ENCODE results near the gene C13orf46.
"Not testable (repeated sequence)": the region's sequence is repeated elsewhere in the genome, so short reads cannot be mapped to it uniquely, and the experiment has no call there.

Gene C13orf46
- total RNA-seq, result 6.1 to 11.2 (median 9.2) reads per million in 3 donors

DNA sequence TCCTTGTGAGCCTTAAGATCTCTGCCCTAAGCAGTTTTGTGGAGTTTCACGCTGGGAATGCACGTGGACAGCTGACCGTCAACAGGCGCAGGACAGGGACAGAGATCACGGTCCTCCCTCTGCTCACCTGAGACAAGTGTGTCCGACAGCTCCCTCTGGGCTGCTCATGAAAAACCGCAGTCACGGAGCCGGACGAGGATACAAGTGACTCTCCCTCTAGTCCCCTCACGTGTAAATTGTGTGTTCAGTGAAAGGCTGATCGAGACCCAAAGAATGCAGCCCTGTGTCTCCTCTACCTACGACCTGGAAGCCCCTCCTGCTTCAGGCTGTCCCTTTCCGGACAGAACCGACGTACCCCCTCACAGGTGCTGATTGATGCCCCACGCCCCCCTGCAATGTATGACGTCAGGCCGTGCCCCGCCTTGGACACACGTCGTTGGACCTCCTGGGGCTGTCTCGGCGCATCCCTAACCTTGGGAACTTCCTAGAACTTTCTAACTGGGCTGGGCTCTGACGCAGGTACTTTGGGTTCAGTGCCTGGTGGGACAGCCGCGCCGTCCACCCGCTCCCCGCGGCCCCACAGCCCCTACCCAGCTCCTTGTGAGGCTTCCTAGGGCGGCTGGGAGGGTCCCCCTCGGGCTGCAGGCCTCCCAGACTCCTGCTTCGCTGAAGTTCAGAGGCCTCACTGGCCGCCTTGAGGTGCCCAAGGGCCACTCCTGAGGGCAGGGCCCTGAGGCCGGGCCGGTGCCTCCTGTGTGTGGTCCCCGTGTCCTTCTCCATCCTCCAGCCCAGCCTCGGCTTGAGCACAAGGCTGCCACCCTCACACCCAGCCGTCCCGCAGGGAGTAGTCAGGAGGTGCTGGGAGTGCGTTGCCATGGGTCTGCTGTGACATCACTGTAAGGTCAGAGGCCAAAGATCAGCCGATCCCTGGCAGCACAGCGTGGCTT, at the start of gene C13orf46:
TSS of gene C13orf46 (minus strand) at position 859 of the 947 bp plus-strand sequence. CDS start at position 780, 79 bp downstream.
- DNase-seq, result no peak
- Histone ChIP-seq H3K36me3 (ENCODE audit: control insufficient read depth, insufficient read depth, low read length) (peaks cover 76% of the 10 kb centered on the region), H3K9me3 (ENCODE audit: control insufficient read depth, low read length) (no peaks in the 10 kb centered on the region), H3K4me1 (ENCODE audit: control insufficient read depth, insufficient read depth, low read length, poor library complexity, severe bottlenecking) (no peaks in the 10 kb centered on the region), H3K4me3 (ENCODE audit: insufficient read depth, low read depth, low read length, poor library complexity, severe bottlenecking) (no peak within 1 kb of the TSS), H3K27ac (ENCODE audit: insufficient read depth, low read length, poor library complexity, severe bottlenecking) (no peak within 1 kb of the TSS), H3K27me3 (replicated peaks; ENCODE audit: control insufficient read depth, insufficient read depth, low read length, poor library complexity, severe bottlenecking) (no peaks in the 10 kb centered on the region)

DNA sequence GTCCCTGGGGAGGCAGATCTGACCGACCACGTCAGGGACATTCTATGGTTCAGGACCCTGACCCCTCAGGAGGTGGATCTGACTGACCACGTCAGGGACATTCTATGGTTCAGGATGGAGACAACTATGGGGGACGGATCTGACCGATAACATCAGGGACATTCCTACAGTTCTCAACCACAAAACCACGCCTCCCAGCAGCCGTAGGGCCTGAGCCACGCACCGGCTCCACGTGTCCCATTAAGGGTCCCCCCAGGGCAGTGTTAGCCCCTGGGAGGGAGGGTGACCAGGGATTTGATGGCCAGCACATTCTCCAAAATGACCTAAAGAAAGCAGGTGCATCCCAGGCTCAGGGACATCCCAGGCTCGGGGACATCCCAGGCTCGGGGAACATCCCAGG, 49.0 kb upstream of the C13orf46 start:
- Histone ChIP-seq H3K4me1 (ENCODE audit: control insufficient read depth, insufficient read depth, low read length, poor library complexity, severe bottlenecking) (no peaks in the 10 kb centered on the region), H3K36me3 (ENCODE audit: control insufficient read depth, insufficient read depth, low read length) (peaks cover 97% of the 10 kb centered on the region), H3K9me3 (ENCODE audit: control insufficient read depth, low read length) (no peaks in the 10 kb centered on the region), H3K27me3 (replicated peaks; ENCODE audit: control insufficient read depth, insufficient read depth, low read length, poor library complexity, severe bottlenecking) (no peaks in the 10 kb centered on the region), H3K27ac (ENCODE audit: insufficient read depth, low read length, poor library complexity, severe bottlenecking) (no peak overlapping the region), H3K4me3 (ENCODE audit: insufficient read depth, low read depth, low read length, poor library complexity, severe bottlenecking) (no peak overlapping the region)
- no peak for DNase-seq

DNA sequence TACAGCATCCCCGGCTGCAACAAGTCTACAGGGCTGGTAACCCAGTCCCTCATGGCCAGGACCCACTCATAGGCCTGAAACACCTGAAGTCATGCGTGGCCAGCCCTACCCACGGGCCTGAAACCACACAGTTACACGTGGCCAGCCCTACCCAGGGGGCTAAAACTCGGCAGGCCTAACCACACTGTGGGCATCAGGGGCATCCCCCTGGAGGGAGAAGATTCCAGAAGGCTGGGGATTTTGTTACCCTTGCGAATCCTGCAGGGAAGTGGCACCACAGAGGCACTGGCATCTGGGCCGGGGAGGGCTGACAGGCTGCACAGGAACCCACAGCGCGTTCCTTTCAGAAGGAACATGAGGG, 48.4 kb upstream of the C13orf46 start:
- Histone ChIP-seq H3K4me3 (ENCODE audit: insufficient read depth, low read depth, low read length, poor library complexity, severe bottlenecking) (no peak overlapping the region), H3K27ac (ENCODE audit: insufficient read depth, low read length, poor library complexity, severe bottlenecking) (no peak overlapping the region), H3K36me3 (ENCODE audit: control insufficient read depth, insufficient read depth, low read length) (peaks cover 97% of the 10 kb centered on the region), H3K27me3 (replicated peaks; ENCODE audit: control insufficient read depth, insufficient read depth, low read length, poor library complexity, severe bottlenecking) (no peaks in the 10 kb centered on the region), H3K4me1 (ENCODE audit: control insufficient read depth, insufficient read depth, low read length, poor library complexity, severe bottlenecking) (no peaks in the 10 kb centered on the region), H3K9me3 (ENCODE audit: control insufficient read depth, low read length) (no peaks in the 10 kb centered on the region)
- DNase-seq, result no peak

DNA sequence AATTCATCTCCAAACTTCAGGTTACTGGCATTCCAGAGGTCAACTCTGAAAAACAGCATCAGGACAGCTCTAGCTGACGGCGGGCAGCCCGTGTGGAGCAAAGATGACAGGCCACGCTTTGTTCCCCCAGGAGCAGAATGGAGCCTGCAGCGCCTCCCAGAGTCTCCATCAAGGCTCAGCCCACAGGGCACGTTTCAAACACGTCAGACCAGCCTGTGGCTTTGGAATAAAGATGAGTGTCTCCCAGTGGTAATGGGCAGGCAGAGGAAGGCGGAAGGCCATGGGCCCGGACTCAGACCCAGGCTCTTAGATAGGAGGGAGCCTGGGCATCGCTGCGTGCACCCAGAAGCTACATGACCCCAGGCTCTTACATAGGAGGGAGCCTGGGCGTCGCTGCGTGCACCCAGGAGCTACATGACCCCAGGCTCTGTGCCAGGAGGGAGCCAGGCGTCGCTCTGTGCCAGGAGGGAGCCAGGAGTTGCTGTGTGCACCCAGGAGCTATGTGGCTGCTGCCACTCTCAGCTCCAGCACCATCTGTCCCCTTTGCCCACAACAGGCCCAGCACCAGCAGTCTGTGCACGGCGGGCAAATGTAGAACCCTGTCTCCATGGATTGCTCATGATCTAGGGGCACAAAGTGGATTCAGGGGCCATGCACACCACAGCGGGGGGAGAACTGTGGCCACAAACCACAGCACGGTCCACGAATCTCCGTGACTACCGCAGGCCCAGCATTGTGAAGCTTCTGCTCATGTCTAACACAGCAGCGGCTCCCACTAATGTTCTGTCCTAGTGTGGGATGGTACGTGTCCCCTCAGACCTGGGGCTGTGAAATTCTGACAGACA, 47.8 kb upstream of the C13orf46 start:
- H3K4me1 ChIP-seq (ENCODE audit: control insufficient read depth, insufficient read depth, low read length, poor library complexity, severe bottlenecking), result no peaks in the 10 kb centered on the region
- DNase-seq, result no peak
- peaks cover 97% of the 10 kb centered on the region for H3K36me3 ChIP-seq (ENCODE audit: control insufficient read depth, insufficient read depth, low read length)
- H3K27ac ChIP-seq (ENCODE audit: insufficient read depth, low read length, poor library complexity, severe bottlenecking), result no peak overlapping the region
- H3K4me3 ChIP-seq (ENCODE audit: insufficient read depth, low read depth, low read length, poor library complexity, severe bottlenecking), result no peak overlapping the region
- no peaks in the 10 kb centered on the region for H3K9me3 ChIP-seq (ENCODE audit: control insufficient read depth, low read length)
- no peaks in the 10 kb centered on the region for H3K27me3 ChIP-seq (replicated peaks; ENCODE audit: control insufficient read depth, insufficient read depth, low read length, poor library complexity, severe bottlenecking)

DNA sequence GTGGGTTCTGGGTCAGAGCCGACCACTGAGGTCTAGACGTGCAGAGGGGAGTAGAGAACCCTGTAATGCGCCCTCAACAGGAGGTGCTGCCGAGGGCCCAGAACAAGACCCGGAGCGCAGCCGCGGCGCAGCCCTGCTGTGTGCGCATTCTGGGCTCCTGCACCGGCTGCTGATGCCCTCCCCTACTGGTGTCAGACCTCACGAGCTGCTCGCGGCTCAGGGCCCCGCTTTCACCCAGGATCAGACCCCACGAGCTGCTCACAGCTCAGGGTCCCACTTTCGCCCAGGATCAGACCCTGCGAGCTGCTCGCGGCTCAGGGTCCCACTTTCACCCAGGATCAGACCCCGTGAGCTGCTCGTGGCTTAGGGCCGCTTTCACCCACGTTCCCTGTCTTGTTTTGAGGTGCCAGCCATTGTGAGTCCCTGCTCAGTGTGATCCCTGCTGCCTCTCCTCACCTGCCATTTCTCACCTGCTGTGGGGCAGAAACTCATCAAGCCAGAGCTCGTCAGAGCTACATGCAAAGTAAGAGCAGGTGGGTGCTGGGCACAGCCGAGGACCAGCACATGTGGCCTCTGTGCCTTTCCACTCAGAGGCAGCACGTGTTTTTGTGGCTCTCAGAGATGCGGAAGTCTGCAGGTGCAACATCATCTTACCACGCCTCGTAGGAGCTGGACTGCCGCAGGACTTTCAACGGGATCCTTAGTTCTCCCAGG, 47.0 kb upstream of the C13orf46 start:
- Histone ChIP-seq H3K27me3 (replicated peaks; ENCODE audit: control insufficient read depth, insufficient read depth, low read length, poor library complexity, severe bottlenecking) (no peaks in the 10 kb centered on the region), H3K4me3 (ENCODE audit: insufficient read depth, low read depth, low read length, poor library complexity, severe bottlenecking) (no peak overlapping the region), H3K4me1 (ENCODE audit: control insufficient read depth, insufficient read depth, low read length, poor library complexity, severe bottlenecking) (no peaks in the 10 kb centered on the region), H3K27ac (ENCODE audit: insufficient read depth, low read length, poor library complexity, severe bottlenecking) (no peak overlapping the region), H3K36me3 (ENCODE audit: control insufficient read depth, insufficient read depth, low read length) (peaks cover 97% of the 10 kb centered on the region), H3K9me3 (ENCODE audit: control insufficient read depth, low read length) (no peaks in the 10 kb centered on the region)
- no peak for DNase-seq

DNA sequence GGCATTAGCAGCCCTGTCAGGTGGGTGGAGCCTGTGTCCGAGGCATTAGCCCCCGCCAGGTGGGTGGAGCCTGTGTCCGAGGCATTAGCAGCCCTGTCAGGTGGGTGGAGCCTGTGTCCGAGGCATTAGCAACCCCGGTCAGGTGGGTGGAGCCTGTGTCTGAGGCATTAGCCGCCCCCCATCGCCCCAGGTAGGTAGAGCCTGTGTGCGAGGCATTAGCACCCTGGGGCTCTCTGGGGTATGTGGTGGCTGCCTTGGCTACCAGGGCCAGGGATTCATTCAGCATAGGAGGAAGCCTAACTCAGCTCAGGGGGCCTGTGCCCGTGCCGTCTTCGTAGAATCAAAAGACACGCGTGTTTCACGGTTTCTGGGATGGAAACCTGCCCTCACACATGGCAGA, 46.3 kb upstream of the C13orf46 start:
- H3K9me3 ChIP-seq (ENCODE audit: control insufficient read depth, low read length); H3K4me1 ChIP-seq (ENCODE audit: control insufficient read depth, insufficient read depth, low read length, poor library complexity, severe bottlenecking); H3K4me3 ChIP-seq (ENCODE audit: insufficient read depth, low read depth, low read length, poor library complexity, severe bottlenecking); DNase-seq; H3K27me3 ChIP-seq (replicated peaks; ENCODE audit: control insufficient read depth, insufficient read depth, low read length, poor library complexity, severe bottlenecking); H3K27ac ChIP-seq (ENCODE audit: insufficient read depth, low read length, poor library complexity, severe bottlenecking): not testable (repeated sequence)
- peaks cover 97% of the 10 kb centered on the region for H3K36me3 ChIP-seq (ENCODE audit: control insufficient read depth, insufficient read depth, low read length)

DNA sequence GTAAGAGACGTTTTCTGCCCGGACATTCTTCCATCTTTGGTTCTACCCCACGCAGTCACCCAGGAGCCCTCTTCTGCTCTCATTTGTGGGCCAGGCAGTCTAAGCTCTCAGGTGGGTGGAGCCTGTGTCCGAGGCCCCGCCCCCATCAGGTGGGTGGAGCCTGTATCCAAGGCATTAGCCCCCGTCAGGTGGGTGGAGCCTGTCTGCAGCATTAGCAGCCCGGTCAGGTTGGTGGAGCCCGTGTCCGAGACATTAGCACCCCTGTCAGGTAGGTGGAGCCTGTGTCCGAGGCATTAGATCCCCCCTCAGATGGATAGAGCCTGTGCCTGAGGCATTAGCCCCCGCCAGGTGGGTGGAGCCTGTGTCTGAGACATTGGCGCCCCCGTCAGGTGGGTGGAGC, 45.5 kb upstream of the C13orf46 start:
- H3K4me1 ChIP-seq (ENCODE audit: control insufficient read depth, insufficient read depth, low read length, poor library complexity, severe bottlenecking), result peaks cover 5% of the 10 kb centered on the region
- H3K27ac ChIP-seq (ENCODE audit: insufficient read depth, low read length, poor library complexity, severe bottlenecking), result no peak overlapping the region
- H3K36me3 ChIP-seq (ENCODE audit: control insufficient read depth, insufficient read depth, low read length), result peaks cover 97% of the 10 kb centered on the region
- no peaks in the 10 kb centered on the region for H3K27me3 ChIP-seq (replicated peaks; ENCODE audit: control insufficient read depth, insufficient read depth, low read length, poor library complexity, severe bottlenecking)
- H3K9me3 ChIP-seq (ENCODE audit: control insufficient read depth, low read length), result no peaks in the 10 kb centered on the region
- peak; percentile 12 to 47 (median 23) for DNase-seq
- no peak overlapping the region for H3K4me3 ChIP-seq (ENCODE audit: insufficient read depth, low read depth, low read length, poor library complexity, severe bottlenecking)

DNA sequence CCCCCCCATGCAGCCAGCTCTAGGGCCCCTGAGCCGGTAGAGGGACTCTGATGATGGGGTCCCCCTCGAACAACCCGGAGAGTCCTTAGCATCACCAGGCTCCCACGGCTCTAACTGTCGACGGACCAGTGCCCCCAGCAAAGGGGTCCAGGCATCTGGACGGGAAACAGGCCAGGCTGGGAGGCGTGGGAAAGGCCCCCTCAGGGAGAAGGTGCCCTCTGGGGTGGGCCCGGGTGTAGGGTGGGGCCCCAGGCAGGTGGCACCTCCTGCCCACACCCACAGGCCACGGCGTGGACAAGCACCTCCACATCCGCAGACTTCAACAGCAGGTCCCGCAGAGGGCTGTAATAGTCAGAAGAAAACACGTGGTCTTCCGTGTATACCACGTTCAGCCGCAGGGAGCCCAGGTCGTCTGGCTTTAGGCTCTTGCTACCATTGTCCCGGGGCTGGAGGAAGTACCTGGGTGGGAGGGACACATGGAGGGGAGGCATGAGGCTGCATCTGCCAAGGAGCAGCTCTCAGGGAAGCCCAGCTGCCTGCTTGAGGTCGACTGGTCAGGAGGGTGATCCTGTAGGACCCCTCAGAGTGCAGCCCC, 44.7 kb upstream of the C13orf46 start:
- Histone ChIP-seq H3K36me3 (ENCODE audit: control insufficient read depth, insufficient read depth, low read length) (peaks cover 97% of the 10 kb centered on the region), H3K4me1 (ENCODE audit: control insufficient read depth, insufficient read depth, low read length, poor library complexity, severe bottlenecking) (peaks cover 5% of the 10 kb centered on the region), H3K4me3 (ENCODE audit: insufficient read depth, low read depth, low read length, poor library complexity, severe bottlenecking) (no peak overlapping the region), H3K27me3 (replicated peaks; ENCODE audit: control insufficient read depth, insufficient read depth, low read length, poor library complexity, severe bottlenecking) (no peaks in the 10 kb centered on the region), H3K9me3 (ENCODE audit: control insufficient read depth, low read length) (no peaks in the 10 kb centered on the region), H3K27ac (ENCODE audit: insufficient read depth, low read length, poor library complexity, severe bottlenecking) (no peak overlapping the region)
- DNase-seq, result no peak

DNA sequence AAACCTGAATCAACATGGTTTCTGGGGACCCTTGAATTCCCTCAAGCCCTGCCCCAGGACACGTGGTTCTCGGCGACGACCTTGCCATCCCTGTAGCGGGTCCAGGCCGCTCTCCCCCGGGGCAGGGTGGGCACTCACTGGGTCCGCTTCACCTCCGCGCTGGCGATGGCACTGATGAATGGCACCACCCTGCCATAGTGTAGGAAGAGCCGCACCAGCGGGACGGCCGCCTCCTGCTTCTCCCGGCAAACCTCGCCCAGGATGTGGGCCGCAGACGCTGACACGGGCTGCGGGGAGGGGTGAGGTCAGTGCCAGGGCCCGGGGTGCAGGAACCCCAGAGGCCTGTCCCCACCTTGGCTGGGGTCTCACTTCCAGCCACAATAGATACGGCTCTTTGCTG, 44.1 kb upstream of the C13orf46 start:
- no peak overlapping the region for H3K4me3 ChIP-seq (ENCODE audit: insufficient read depth, low read depth, low read length, poor library complexity, severe bottlenecking)
- H3K4me1 ChIP-seq (ENCODE audit: control insufficient read depth, insufficient read depth, low read length, poor library complexity, severe bottlenecking), result peaks cover 5% of the 10 kb centered on the region
- no peak for DNase-seq
- H3K27me3 ChIP-seq (replicated peaks; ENCODE audit: control insufficient read depth, insufficient read depth, low read length, poor library complexity, severe bottlenecking), result no peaks in the 10 kb centered on the region
- peaks cover 97% of the 10 kb centered on the region for H3K36me3 ChIP-seq (ENCODE audit: control insufficient read depth, insufficient read depth, low read length)
- H3K27ac ChIP-seq (ENCODE audit: insufficient read depth, low read length, poor library complexity, severe bottlenecking), result no peak overlapping the region
- no peaks in the 10 kb centered on the region for H3K9me3 ChIP-seq (ENCODE audit: control insufficient read depth, low read length)

All from effector memory CD4-positive, alpha-beta T cell (primary cell).